Measurements from ENCODE around the gene UROS.

GRCh38 chr10:125802739-125803138 lies 20.3 kb downstream of the UROS start:
- TF ChIP-seq CTCF (IDR thresholded peaks at IDR 0.05) (no peak), EP300 (IDR thresholded peaks at IDR 0.05) (no peak), POLR2A (IDR thresholded peaks at IDR 0.05) (no peak), POLR2AphosphoS5 (IDR thresholded peaks at IDR 0.05) (no peak)
